ENCODE results near the gene DOCK3. TPM values are rescaled to one million over a fixed set of nuclear protein-coding genes. Genes with fewer than 3 reads are reported as not detected.
"Not testable (repeated sequence)": the region's sequence is repeated elsewhere in the genome, so short reads cannot be mapped to it uniquely, and the experiment has no call there.

The DOCK3 gene
- total RNA-seq, 1 experiment from 2014 or later, result 0.14 TPM

- no TSS peak for BruUV-seq (replicated peaks)
- Mint-ChIP-seq H3K4me1 (ENCODE audit: insufficient read depth, unreplicated experiment) (no peaks in the 10 kb centered on the region), H3K36me3 (ENCODE audit: insufficient read depth, unreplicated experiment) (no peaks in the 10 kb centered on the region), H3K27me3 (ENCODE audit: insufficient read depth, unreplicated experiment) (peaks cover 15% of the 10 kb centered on the region), H3K4me3 (ENCODE audit: unreplicated experiment) (no peak overlapping the region), H3K27ac (ENCODE audit: low read depth, unreplicated experiment) (no peak overlapping the region), H3K9me3 (ENCODE audit: unreplicated experiment) (peaks cover 7% of the 10 kb centered on the region)
- TF ChIP-seq CTCF (IDR thresholded peaks at IDR 0.05; ENCODE audit: unreplicated experiment), result no peak
- ChIA-PET POLR2A (no interaction called here), CTCF (no interaction called here)
- DNase-seq (ENCODE audit: unreplicated experiment), result no peak
- intact Hi-C loops (cut with micrococcal nuclease), result no loop called here
These were observed 117.8 kb downstream of the DOCK3 start for GRCh38 chr3:50792568-50792967.

- H3K4me3 Mint-ChIP-seq (ENCODE audit: unreplicated experiment); POLR2A ChIA-PET; CTCF ChIA-PET; H3K4me1 Mint-ChIP-seq (ENCODE audit: insufficient read depth, unreplicated experiment); intact Hi-C loops (cut with micrococcal nuclease); DNase-seq (ENCODE audit: unreplicated experiment); BruUV-seq (replicated peaks); H3K27ac Mint-ChIP-seq (ENCODE audit: low read depth, unreplicated experiment); H3K36me3 Mint-ChIP-seq (ENCODE audit: insufficient read depth, unreplicated experiment); H3K27me3 Mint-ChIP-seq (ENCODE audit: insufficient read depth, unreplicated experiment): not testable (repeated sequence)
- peaks cover 18% of the 10 kb centered on the region for H3K9me3 Mint-ChIP-seq (ENCODE audit: unreplicated experiment)
These were observed 129.1 kb downstream of the DOCK3 start for GRCh38 chr3:50803805-50804204.

- H3K36me3 Mint-ChIP-seq (ENCODE audit: insufficient read depth, unreplicated experiment); intact Hi-C loops (cut with micrococcal nuclease); H3K4me3 Mint-ChIP-seq (ENCODE audit: unreplicated experiment); POLR2A ChIA-PET; H3K27me3 Mint-ChIP-seq (ENCODE audit: insufficient read depth, unreplicated experiment); DNase-seq (ENCODE audit: unreplicated experiment); H3K4me1 Mint-ChIP-seq (ENCODE audit: insufficient read depth, unreplicated experiment); H3K27ac Mint-ChIP-seq (ENCODE audit: low read depth, unreplicated experiment); BruUV-seq (replicated peaks); CTCF ChIA-PET: not testable (repeated sequence)
- H3K9me3 Mint-ChIP-seq (ENCODE audit: unreplicated experiment), result peaks cover 13% of the 10 kb centered on the region
These were observed 129.6 kb downstream of the DOCK3 start for GRCh38 chr3:50804376-50804775.

DNA sequence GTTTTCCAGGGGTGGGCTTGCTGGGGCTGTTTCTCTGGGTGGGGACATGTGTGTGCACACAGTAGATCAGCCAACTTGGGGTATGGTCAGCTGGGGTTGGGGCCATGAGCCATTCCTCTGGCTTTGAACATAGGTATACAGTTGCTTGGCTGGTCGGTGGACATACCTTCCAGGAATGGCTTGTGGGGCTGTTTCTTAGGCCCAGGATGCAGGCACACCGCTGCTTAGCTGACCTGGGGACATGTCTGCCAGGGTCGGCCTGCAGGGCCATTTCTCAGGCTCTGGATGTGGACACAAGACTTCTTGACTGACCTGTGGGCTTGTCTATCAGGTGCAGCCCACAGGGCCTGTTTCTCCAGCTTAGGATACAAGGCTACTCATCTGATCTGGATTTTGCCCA is 130.6 kb downstream of the DOCK3 start:
- ChIA-PET CTCF (no interaction called here), POLR2A (no interaction called here)
- DNase-seq (ENCODE audit: unreplicated experiment), result no peak
- no peak overlapping the region for H3K27ac Mint-ChIP-seq (ENCODE audit: low read depth, unreplicated experiment)
- peaks cover 10% of the 10 kb centered on the region for H3K9me3 Mint-ChIP-seq (ENCODE audit: unreplicated experiment)
- no peak for TF ChIP-seq CTCF (IDR thresholded peaks at IDR 0.05; ENCODE audit: unreplicated experiment)
- BruUV-seq (replicated peaks), result no TSS peak
- intact Hi-C loops (cut with micrococcal nuclease), result no loop called here
- no peaks in the 10 kb centered on the region for H3K36me3 Mint-ChIP-seq (ENCODE audit: insufficient read depth, unreplicated experiment)
- no peak overlapping the region for H3K4me3 Mint-ChIP-seq (ENCODE audit: unreplicated experiment)
- H3K27me3 Mint-ChIP-seq (ENCODE audit: insufficient read depth, unreplicated experiment), result no peaks in the 10 kb centered on the region
- no peaks in the 10 kb centered on the region for H3K4me1 Mint-ChIP-seq (ENCODE audit: insufficient read depth, unreplicated experiment)

DNA sequence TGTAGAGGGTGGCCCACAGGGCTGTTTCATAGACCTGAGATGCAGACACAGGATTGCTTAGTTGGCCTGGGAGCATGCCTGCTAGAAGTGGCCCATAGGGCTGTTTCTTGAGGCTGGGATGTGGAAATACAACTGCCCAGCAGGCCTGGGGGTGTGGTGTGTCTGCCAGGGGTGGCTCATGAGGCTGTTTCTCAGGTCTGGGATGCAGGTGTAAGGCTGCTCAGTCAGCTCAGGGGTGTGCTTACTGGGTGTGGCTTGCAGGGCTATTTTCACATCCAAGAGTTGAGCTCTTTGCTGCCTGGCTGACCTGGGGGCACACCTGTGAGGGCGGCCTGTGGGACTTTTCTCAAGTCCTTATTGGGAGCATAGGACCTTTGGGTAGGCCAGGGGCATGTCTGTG is 131.3 kb downstream of the DOCK3 start:
- intact Hi-C loops (cut with micrococcal nuclease), result no loop called here
- no peak for TF ChIP-seq CTCF (IDR thresholded peaks at IDR 0.05; ENCODE audit: unreplicated experiment)
- no peaks in the 10 kb centered on the region for H3K36me3 Mint-ChIP-seq (ENCODE audit: insufficient read depth, unreplicated experiment)
- BruUV-seq (replicated peaks), result no TSS peak
- ChIA-PET POLR2A (no interaction called here), CTCF (no interaction called here)
- no peak overlapping the region for H3K4me3 Mint-ChIP-seq (ENCODE audit: unreplicated experiment)
- no peak for DNase-seq (ENCODE audit: unreplicated experiment)
- H3K9me3 Mint-ChIP-seq (ENCODE audit: unreplicated experiment), result peaks cover 10% of the 10 kb centered on the region
- no peak overlapping the region for H3K27ac Mint-ChIP-seq (ENCODE audit: low read depth, unreplicated experiment)
- no peaks in the 10 kb centered on the region for H3K4me1 Mint-ChIP-seq (ENCODE audit: insufficient read depth, unreplicated experiment)
- H3K27me3 Mint-ChIP-seq (ENCODE audit: insufficient read depth, unreplicated experiment), result peaks cover 5% of the 10 kb centered on the region
